Naive thymus-derived CD8-positive, alpha-beta T cell (primary cell): ENCODE data around the gene TEX54. TPM values are rescaled to one million over a fixed set of nuclear protein-coding genes. Genes with fewer than 3 reads are reported as not detected.

Experiments used
- ATAC-seq, 2 donors: fragments of 150-1000 bp; cut with Tn5 transposase in 1 of 2; sonication (Bioruptor Pico), chemical (Tn5 transposase) in 1 of 2; 1 replicate in 1 of 2; 2 replicates in 1 of 2; pipeline ENCODE4 v1.10.0; 2021; ENCODE audit warnings: mild to moderate bottlenecking in 2 of 2, moderate library complexity in 2 of 2
- POLR2A ChIA-PET: fragments of 350-600 bp; sonication (Branson Sonifier 250); formaldehyde crosslinking; loops from one replicate; lab custom pipeline; 2021; ENCODE audit warnings: antibody characterized with exemption; lab: Charles Lee
- DNase-seq, 10 donors: peaks; one replicate each; pipeline versions ENCODE4 v3.0.0 to v3.0.0-alpha.2; 2020 to 2022
- H3K27ac Mint-ChIP-seq, 10 donors: one replicate each; pipeline ENCODE4 v1.8.0; 2020 to 2022; ENCODE audit warnings: mild to moderate bottlenecking in 10 of 10, mixed read lengths in 10 of 10, moderate library complexity in 4 of 10, inconsistent platforms in 1 of 10
- H3K27me3 Mint-ChIP-seq, 5 donors: one replicate each; pipeline ENCODE4 v1.8.0; 2021 to 2022; ENCODE audit warnings: mixed read lengths in 5 of 5
- H3K36me3 Mint-ChIP-seq, 3 donors: one replicate each; pipeline ENCODE4 v1.8.0; 2020 to 2022; ENCODE audit warnings: mixed read lengths in 3 of 3, mild to moderate bottlenecking in 2 of 3, inconsistent platforms in 1 of 3
- H3K4me1 Mint-ChIP-seq, 4 donors: one replicate each; pipeline ENCODE4 v1.8.0; 2021 to 2022; ENCODE audit warnings: mixed read lengths in 4 of 4
- H3K4me3 Mint-ChIP-seq, 10 donors: one replicate each; pipeline ENCODE4 v1.8.0; 2020 to 2022; ENCODE audit warnings: mild to moderate bottlenecking in 10 of 10, mixed read lengths in 10 of 10, moderate library complexity in 6 of 10, inconsistent platforms in 1 of 10
- H3K9me3 Mint-ChIP-seq, 9 donors: one replicate each; pipeline ENCODE4 v1.8.0; 2020 to 2022; ENCODE audit warnings: mixed read lengths in 9 of 9, mild to moderate bottlenecking in 3 of 9, inconsistent platforms in 1 of 9, moderate library complexity in 1 of 9
- polyA plus RNA-seq, 3 donors: library from polyadenylated mRNA; unstranded; fragments of 300-500 nt; fragmentation: Illumina TruSeq; gene quantifications; one replicate each; pipeline ENCODE4 v1.2.3, GENCODE V29; 2021
- total RNA-seq, 8 experiments: library from RNA in 2 of 8; stranded (reverse) in 2 of 8; gene quantifications; one replicate each; pipeline ENCODE4 v1.2.3 and lab custom pipeline; 2021 to 2026

TEX54 gene
- total and polyA plus RNA-seq, 5 experiments from 2014 or later, result 0.88 to 2.2 (median 1.6) TPM

- Mint-ChIP-seq H3K27ac (peak overlapping the region in 4 of 10 donors; percentile 32 to 71 (median 62)), H3K27me3 (no peaks in the 10 kb centered on the region), H3K9me3 (no peaks in the 10 kb centered on the region), H3K4me3 (no peak overlapping the region), H3K36me3 (peaks cover 0 to 83% (median 28%) of the 10 kb centered on the region in 3 donors), H3K4me1 (peaks cover 3 to 35% (median 9%) of the 10 kb centered on the region in 4 donors)
- ATAC-seq (no peak), DNase-seq (no peak)
- POLR2A ChIA-PET, result interaction anchor here (0.7 to 2.6 kb wide), 5 partner anchors 8 to 57 kb away, joined by 3 to 14 read pairs (median 3); partner anchors contain the start of genes NXF1, SLC3A2 and WDR74
Measured at GRCh38 chr11:62823677-62824076, 9.0 kb downstream of the TEX54 start.

GRCh38 chr11:62817129-62817528, 15.5 kb downstream of the TEX54 start:
- POLR2A ChIA-PET, result interaction anchor here (0.7 to 3.0 kb wide), 6 partner anchors 10 to 145 kb away, joined by 3 to 18 read pairs (median 4); partner anchors contain the start of genes LBHD1, NXF1, TMEM179B and UQCC3
- DNase-seq (no peak), ATAC-seq (no peak)
- Mint-ChIP-seq H3K4me3 (no peak overlapping the region), H3K27me3 (no peaks in the 10 kb centered on the region), H3K4me1 (peaks cover 0 to 4% (median 0%) of the 10 kb centered on the region in 4 donors), H3K27ac (peak overlapping the region in 2 of 10 donors; percentile 30 to 60), H3K36me3 (peaks cover 0 to 64% (median 6%) of the 10 kb centered on the region in 3 donors), H3K9me3 (no peaks in the 10 kb centered on the region)

GRCh38 chr11:62816557-62816956, 16.1 kb downstream of the TEX54 start:
- Mint-ChIP-seq H3K27ac (peak overlapping the region in 3 of 10 donors; percentile 48 to 84 (median 60)), H3K36me3 (peaks cover 0 to 62% (median 6%) of the 10 kb centered on the region in 3 donors), H3K9me3 (no peaks in the 10 kb centered on the region), H3K4me3 (no peak overlapping the region), H3K4me1 (peaks cover 0 to 4% (median 0%) of the 10 kb centered on the region in 4 donors), H3K27me3 (no peaks in the 10 kb centered on the region)
- no peak for DNase-seq
- POLR2A ChIA-PET, result interaction anchor here (0.7 to 3.0 kb wide), 10 partner anchors 10 to 1083 kb away, joined by 3 to 18 read pairs (median 4); partner anchors contain the start of genes LBHD1, NXF1, STX5 and TEX54
- ATAC-seq, result no peak

- peak overlapping the region in 5 of 10 donors; percentile 29 to 60 (median 37) for H3K27ac Mint-ChIP-seq
- H3K9me3 Mint-ChIP-seq, result no peaks in the 10 kb centered on the region
- peaks cover 0 to 22% (median 0%) of the 10 kb centered on the region in 3 donors for H3K36me3 Mint-ChIP-seq
- POLR2A ChIA-PET, result interaction anchor here (0.7 to 1.0 kb wide), 7 partner anchors 14 to 1963 kb away, joined by 3 to 7 read pairs (median 5); no protein-coding TSS in a partner anchor
- no peak overlapping the region for H3K4me3 Mint-ChIP-seq
- ATAC-seq (no peak), DNase-seq (no peak)
- peaks cover 0 to 6% (median 1%) of the 10 kb centered on the region in 4 donors for H3K4me1 Mint-ChIP-seq
- H3K27me3 Mint-ChIP-seq, result no peaks in the 10 kb centered on the region
Measured at GRCh38 chr11:62811659-62812058, 21.0 kb downstream of the TEX54 start.

- H3K27me3 Mint-ChIP-seq, result no peaks in the 10 kb centered on the region
- peak overlapping the region in 6 of 10 donors; percentile 6 to 83 (median 41) for H3K27ac Mint-ChIP-seq
- peaks cover 0 to 14% (median 0%) of the 10 kb centered on the region in 3 donors for H3K36me3 Mint-ChIP-seq
- no peak for ATAC-seq
- DNase-seq, result no peak
- H3K9me3 Mint-ChIP-seq, result no peaks in the 10 kb centered on the region
- POLR2A ChIA-PET, result interaction anchor here (0.7 to 1.0 kb wide), 4 partner anchors 14 to 1964 kb away, joined by 4 to 5 read pairs (median 5); no protein-coding TSS in a partner anchor
- H3K4me1 Mint-ChIP-seq, result peaks cover 1 to 14% (median 6%) of the 10 kb centered on the region in 4 donors
- H3K4me3 Mint-ChIP-seq, result no peak overlapping the region
Measured at GRCh38 chr11:62810748-62811147, 21.9 kb downstream of the TEX54 start.

- Mint-ChIP-seq H3K27me3 (no peaks in the 10 kb centered on the region), H3K27ac (peak overlapping the region in 7 of 10 donors; percentile 41 to 100 (median 97)), H3K9me3 (no peaks in the 10 kb centered on the region), H3K4me3 (peak overlapping the region in 6 of 10 donors; percentile 94 to 100 (median 100)), H3K4me1 (peaks cover 12 to 40% (median 28%) of the 10 kb centered on the region in 4 donors), H3K36me3 (peaks cover 0 to 24% (median 4%) of the 10 kb centered on the region in 3 donors)
- DNase-seq, result no peak
- ATAC-seq, result no peak
- POLR2A ChIA-PET, result interaction anchor here (0.9 to 5.3 kb wide), 16 partner anchors 9 to 127 kb away, joined by 3 to 48 read pairs (median 10); partner anchors contain the start of genes BSCL2, GNG3, HNRNPUL2 and POLR2G
Measured at GRCh38 chr11:62806611-62807121, 26.0 kb downstream of the TEX54 start.

GRCh38 chr11:62805961-62806441, 26.6 kb downstream of the TEX54 start:
- H3K27me3 Mint-ChIP-seq, result no peaks in the 10 kb centered on the region
- H3K4me1 Mint-ChIP-seq, result peaks cover 11 to 40% (median 29%) of the 10 kb centered on the region in 4 donors
- H3K9me3 Mint-ChIP-seq, result no peaks in the 10 kb centered on the region
- H3K36me3 Mint-ChIP-seq, result peaks cover 0 to 30% (median 6%) of the 10 kb centered on the region in 3 donors
- ATAC-seq (peak; percentile 7 to 8), DNase-seq (peak in 1 of 10 donors; percentile 7)
- peak overlapping the region; percentile 93 to 100 (median 99) for H3K4me3 Mint-ChIP-seq
- peak overlapping the region; percentile 94 to 100 (median 98) for H3K27ac Mint-ChIP-seq
- POLR2A ChIA-PET, result interaction anchor here (0.5 to 5.3 kb wide), 23 partner anchors 10 to 205 kb away, joined by 3 to 48 read pairs (median 4); partner anchors contain the start of genes BSCL2, C11orf98, CSKMT and GNG3

GRCh38 chr11:62805076-62805892, 27.4 kb downstream of the TEX54 start, which contains the start of gene NXF1:
Gene NXF1 (minus strand): TSS chr11:62805440. CDS start chr11:62805356, 84 bp downstream.
- Mint-ChIP-seq H3K9me3 (no peaks in the 10 kb centered on the region), H3K4me1 (peaks cover 11 to 40% (median 29%) of the 10 kb centered on the region in 4 donors), H3K27me3 (no peaks in the 10 kb centered on the region), H3K36me3 (peaks cover 0 to 34% (median 6%) of the 10 kb centered on the region in 3 donors), H3K4me3 (peak within 1 kb of the TSS; percentile 93 to 100 (median 99)), H3K27ac (peak within 1 kb of the TSS; percentile 94 to 100 (median 98))
- DNase-seq (peak; percentile 90 to 98 (median 97)), ATAC-seq (peak; percentile 85 to 86)
- POLR2A ChIA-PET, result interaction anchor here (0.5 to 5.3 kb wide), 27 partner anchors 10 to 204 kb away, joined by 3 to 48 read pairs (median 5); partner anchors contain the start of genes BSCL2, C11orf98, CSKMT and GNG3

GRCh38 chr11:62804310-62805075, 28.1 kb downstream of the TEX54 start:
- H3K27me3 Mint-ChIP-seq, result no peaks in the 10 kb centered on the region
- peaks cover 14 to 40% (median 29%) of the 10 kb centered on the region in 4 donors for H3K4me1 Mint-ChIP-seq
- peak overlapping the region; percentile 93 to 100 (median 99) for H3K4me3 Mint-ChIP-seq
- peak in 1 of 2 donors; percentile 0 for ATAC-seq
- DNase-seq, result no peak
- no peaks in the 10 kb centered on the region for H3K9me3 Mint-ChIP-seq
- peaks cover 0 to 42% (median 6%) of the 10 kb centered on the region in 3 donors for H3K36me3 Mint-ChIP-seq
- POLR2A ChIA-PET, result interaction anchor here (0.7 to 5.3 kb wide), 14 partner anchors 9 to 133 kb away, joined by 3 to 48 read pairs (median 4); partner anchors contain the start of genes SLC3A2, STX5, TAF6L and TEX54
- peak overlapping the region; percentile 93 to 100 (median 96) for H3K27ac Mint-ChIP-seq

GRCh38 chr11:62801071-62801470, 31.6 kb downstream of the TEX54 start:
- no peaks in the 10 kb centered on the region for H3K9me3 Mint-ChIP-seq
- peaks cover 18 to 30% (median 26%) of the 10 kb centered on the region in 4 donors for H3K4me1 Mint-ChIP-seq
- no peaks in the 10 kb centered on the region for H3K27me3 Mint-ChIP-seq
- no peak for ATAC-seq
- peak overlapping the region in 1 of 10 donors; percentile 25 for H3K27ac Mint-ChIP-seq
- POLR2A ChIA-PET, result interaction anchor here (0.6 to 2.7 kb wide), 9 partner anchors 12 to 194 kb away, joined by 3 to 10 read pairs (median 4); partner anchors contain the start of genes SLC3A2, TEX54 and WDR74
- DNase-seq, result no peak
- H3K4me3 Mint-ChIP-seq, result peak overlapping the region in 1 of 10 donors; percentile 24
- H3K36me3 Mint-ChIP-seq, result peaks cover 0 to 73% (median 18%) of the 10 kb centered on the region in 3 donors

GRCh38 chr11:62799486-62799885, 33.2 kb downstream of the TEX54 start:
- Mint-ChIP-seq H3K36me3 (peaks cover 0 to 87% (median 28%) of the 10 kb centered on the region in 3 donors), H3K4me3 (no peak overlapping the region), H3K4me1 (peaks cover 14 to 23% (median 19%) of the 10 kb centered on the region in 4 donors), H3K9me3 (no peaks in the 10 kb centered on the region), H3K27me3 (no peaks in the 10 kb centered on the region), H3K27ac (peak overlapping the region in 3 of 10 donors; percentile 21 to 58 (median 22))
- DNase-seq (no peak), ATAC-seq (no peak)
- POLR2A ChIA-PET, result interaction anchor here (1.9 to 2.5 kb wide), 2 partner anchors 9 to 82 kb away, joined by 6 to 9 read pairs; partner anchors contain the start of gene SLC3A2
